HepG2 (cell line): ENCODE results near the gene ZFAND3. TPM values are rescaled to one million over a fixed set of nuclear protein-coding genes. Genes with fewer than 3 reads are reported as not detected.

Experiments
- CREM ChIP-seq, 2 experiments: sonication (generic) in 1 of 2; formaldehyde crosslinking in 1 of 2; IDR thresholded peaks; 2 replicates each; pipeline versions ENCODE4 v1.4.0 to v1.6.1; 2016 to 2020; ENCODE audit warnings: antibody characterized with exemption in 1 of 2, mild to moderate bottlenecking in 1 of 2, missing genetic modification reagents in 1 of 2
- DNMT1 ChIP-seq: sonication (generic); formaldehyde crosslinking; IDR thresholded peaks from 2 replicates; pipeline ENCODE4 v1.5.1; 2020; ENCODE audit warnings: mild to moderate bottlenecking, missing genetic modification reagents
- HOXA7 ChIP-seq: sonication (generic); formaldehyde crosslinking; IDR thresholded peaks from 2 replicates; pipeline ENCODE4 v1.8.1; 2022; ENCODE audit warnings: mild to moderate bottlenecking, missing genetic modification reagents, moderate library complexity
- KAT8 ChIP-seq: IDR thresholded peaks from 2 replicates; pipeline ENCODE4 v1.6.1; 2016; ENCODE audit warnings: missing genetic modification reagents, missing compliant biosample characterization
- KLF12 ChIP-seq: sonication (generic); formaldehyde crosslinking; IDR thresholded peaks from 2 replicates; pipeline ENCODE4 v1.4.0; 2020; ENCODE audit warnings: missing genetic modification reagents, borderline replicate concordance
- MAFK ChIP-seq, 2 experiments: IDR thresholded peaks in 1 of 2; conservative IDR thresholded peaks in 1 of 2; 2 replicates each; pipeline ENCODE4 v1.6.1; 2011; ENCODE audit warnings: improper control_type of control experiment in 2 of 2, low read length in 2 of 2
- PHF20 ChIP-seq: sonication (generic); formaldehyde crosslinking; IDR thresholded peaks from 2 replicates; pipeline ENCODE4 v1.5.0; 2020; ENCODE audit warnings: mild to moderate bottlenecking, missing genetic modification reagents
- RBM39 ChIP-seq: fragments of 200-400 bp; formaldehyde crosslinking; IDR thresholded peaks from one replicate; pipeline ENCODE4 v1.6.1; 2018; ENCODE audit warnings: antibody characterized with exemption, mild to moderate bottlenecking, low read depth, low read length; ENCODE audit not compliant: poor library complexity, severe bottlenecking
- SMAD3 ChIP-seq: sonication (generic); formaldehyde crosslinking; IDR thresholded peaks from 2 replicates; pipeline ENCODE4 v1.4.0; 2020; ENCODE audit warnings: missing genetic modification reagents
- SSRP1 ChIP-seq: IDR thresholded peaks from 2 replicates; pipeline ENCODE4 v1.6.1; 2016; ENCODE audit warnings: control low read depth
- TAF1 ChIP-seq: sonication (generic); formaldehyde crosslinking; IDR thresholded peaks from 2 replicates; pipeline ENCODE4 v1.4.0; 2020; ENCODE audit warnings: missing genetic modification reagents
- TCF7L2 ChIP-seq: IDR thresholded peaks from 2 replicates; pipeline ENCODE4 v1.6.1; 2011; ENCODE audit warnings: mild to moderate bottlenecking, low read depth, low read length, moderate library complexity
- ZFAT ChIP-seq: sonication (generic); formaldehyde crosslinking; conservative IDR thresholded peaks from 2 replicates; pipeline ENCODE4 v1.8.1; 2023; ENCODE audit warnings: missing genetic modification reagents, inconsistent platforms
- ZFP37 ChIP-seq: sonication (generic); formaldehyde crosslinking; IDR thresholded peaks from 2 replicates; pipeline ENCODE4 v1.4.0; 2020; ENCODE audit warnings: missing genetic modification reagents, borderline replicate concordance
- ZIK1 ChIP-seq: sonication (generic); formaldehyde crosslinking; IDR thresholded peaks from 2 replicates; pipeline ENCODE4 v1.5.0; 2020; ENCODE audit warnings: mild to moderate bottlenecking, low read depth, missing genetic modification reagents, borderline replicate concordance
- ZMYM4 ChIP-seq: sonication (generic); formaldehyde crosslinking; IDR thresholded peaks from 2 replicates; pipeline ENCODE4 v1.8.1; 2023; ENCODE audit warnings: mild to moderate bottlenecking, missing genetic modification reagents
- ZNF17 ChIP-seq: sonication (generic); formaldehyde crosslinking; IDR thresholded peaks from 2 replicates; pipeline ENCODE4 v1.5.0; 2020; ENCODE audit warnings: mild to moderate bottlenecking, missing genetic modification reagents
- ZNF282 ChIP-seq: fragments of 450-650 bp; IDR thresholded peaks from 2 replicates; pipeline ENCODE4 v1.6.1; 2018; ENCODE audit not compliant: partially characterized antibody
- ZNF614 ChIP-seq: IDR thresholded peaks from 2 replicates; pipeline ENCODE4 v1.6.1; 2018; ENCODE audit warnings: missing biosample characterization, missing genetic modification reagents, inconsistent platforms, borderline replicate concordance
- ZNF616 ChIP-seq: sonication (generic); formaldehyde crosslinking; IDR thresholded peaks from 2 replicates; pipeline ENCODE4 v1.5.0; 2020; ENCODE audit warnings: low read depth, mild to moderate bottlenecking, missing genetic modification reagents
- ZNF644 ChIP-seq: IDR thresholded peaks from 2 replicates; pipeline ENCODE4 v1.6.1; 2016; ENCODE audit warnings: low read depth
- ZNF724P ChIP-seq: sonication (generic); formaldehyde crosslinking; IDR thresholded peaks from 2 replicates; pipeline ENCODE4 v1.8.0; 2022; ENCODE audit warnings: missing genetic modification reagents, borderline replicate concordance
- ZSCAN12 ChIP-seq: sonication (generic); formaldehyde crosslinking; IDR thresholded peaks from 2 replicates; pipeline ENCODE4 v1.9.0; 2021; ENCODE audit warnings: mild to moderate bottlenecking, missing genetic modification reagents
- ZSCAN5A ChIP-seq: sonication (generic); formaldehyde crosslinking; IDR thresholded peaks from 2 replicates; pipeline ENCODE4 v1.8.0; 2022; ENCODE audit warnings: mild to moderate bottlenecking, missing genetic modification reagents, borderline replicate concordance
- ZSCAN9 ChIP-seq: IDR thresholded peaks from 2 replicates; pipeline ENCODE4 v1.6.1; 2016; ENCODE audit warnings: borderline replicate concordance
- polyA plus RNA-seq, 8 experiments: library from polyadenylated mRNA; depleted of rRNA in 3 of 8; stranded (reverse) in 7 of 8; unstranded in 1 of 8; fragments of >200 nt; fragmentation: Illumina TruSeq in 4 of 8; extraction: Trizol in 4 of 8; gene quantifications; 2 replicates each; pipeline versions ENCODE4 v1.2.1 to v1.2.3, GENCODE V29; 2011 to 2016; ENCODE audit warnings: low read depth in 4 of 8, missing spikeins in 1 of 8, mixed read lengths in 1 of 8; ENCODE audit not compliant: insufficient read depth in 1 of 8
- total RNA-seq, 5 experiments: library from RNA; depleted of rRNA; stranded (reverse); fragments of >200 nt; fragmentation: Illumina TruSeq; extraction: Trizol; gene quantifications; 2 replicates each; pipeline ENCODE4 v1.2.3, GENCODE V29; 2016; ENCODE audit warnings: low read depth in 1 of 5
- TF ChIP-seq, protein P1 (sequence below): sonication (generic); formaldehyde crosslinking; IDR thresholded peaks from 2 replicates; pipeline ENCODE4 v1.4.0; 2020; ENCODE audit warnings: missing genetic modification reagents

ZFAND3 gene
- total and polyA plus RNA-seq, 2 of the 13 experiments (the other 11 are each of a cell fraction or from before 2014, with no cell fraction given) = 16.4 to 17.1 TPM

DNA sequence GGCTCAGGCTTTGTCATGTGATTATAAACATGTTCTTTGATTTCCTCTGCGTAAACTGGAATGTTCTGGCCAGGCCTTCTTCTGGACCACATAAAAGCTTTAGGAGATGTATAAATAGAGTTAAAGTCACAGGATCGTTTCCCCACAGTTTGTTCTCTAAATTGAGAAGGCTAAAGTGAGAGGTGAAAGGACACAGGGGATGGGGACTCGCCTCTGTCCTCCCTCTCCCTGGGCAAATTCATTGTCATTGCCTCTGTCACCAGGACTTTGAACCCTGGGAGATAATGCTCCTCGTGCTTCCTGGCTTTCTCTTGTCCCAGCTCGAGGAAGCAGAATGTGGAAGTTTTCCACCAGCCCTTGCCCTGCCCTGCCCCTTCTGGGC is 20.3 kb upstream of the ZFAND3 start (continued):
- TF ChIP-seq HOXA7 (no peak), ZIK1 (CRISPR knock-in tag) (0 out of 2 replicates have a peak, but pooled peaks have one; percentile 32), SSRP1 (CRISPR knock-in tag) (peak; percentile 37; the same call in 1 of the 2 replicates), PHF20 (CRISPR knock-in tag) (no peak), ZNF282 (no peak), ZNF724P (CRISPR knock-in tag) (0 out of 2 replicates have a peak, but pooled peaks have one; percentile 40), ZSCAN9 (CRISPR knock-in tag) (peak; percentile 79; the same call in 1 of the 2 replicates), MAFK (conservative IDR thresholded peaks at IDR 0.05 in 1 of 2, IDR thresholded peaks at IDR 0.05 in 1 of 2; ENCODE audit: low read length in 2 of 2) (no peak), ZFP37 (CRISPR knock-in tag) (0 out of 2 replicates have a peak, but pooled peaks have one; percentile 63), TAF1 (peak; percentile 40; the same call in 1 of the 2 replicates), TCF7L2 (no peak), ZFAT (CRISPR knock-in tag) (no peak), ZSCAN12 (no peak), ZSCAN5A (CRISPR knock-in tag) (0 out of 2 replicates have a peak, but pooled peaks have one; percentile 62), SMAD3 (CRISPR knock-in tag) (peak; percentile 88), ZNF644 (CRISPR knock-in tag) (peak; percentile 77), CREM (IDR thresholded peaks at IDR 0.05) (peak; percentile 60; the same call in 1 of the 2 replicates), CREM (CRISPR knock-in tag; IDR thresholded peaks at IDR 0.05) (no peak), DNMT1 (CRISPR knock-in tag) (no peak), KAT8 (peak; percentile 76; the same call in 1 of the 2 replicates), ZMYM4 (CRISPR knock-in tag) (peak; percentile 91), ZNF616 (CRISPR knock-in tag) (no peak), RBM39 (no peak), ZNF614 (CRISPR knock-in tag) (peak; percentile 92), KLF12 (CRISPR knock-in tag) (no peak; the same call in 1 of the 2 replicates), ZNF17 (CRISPR knock-in tag) (no peak)
- TF ChIP-seq, protein P1, sequence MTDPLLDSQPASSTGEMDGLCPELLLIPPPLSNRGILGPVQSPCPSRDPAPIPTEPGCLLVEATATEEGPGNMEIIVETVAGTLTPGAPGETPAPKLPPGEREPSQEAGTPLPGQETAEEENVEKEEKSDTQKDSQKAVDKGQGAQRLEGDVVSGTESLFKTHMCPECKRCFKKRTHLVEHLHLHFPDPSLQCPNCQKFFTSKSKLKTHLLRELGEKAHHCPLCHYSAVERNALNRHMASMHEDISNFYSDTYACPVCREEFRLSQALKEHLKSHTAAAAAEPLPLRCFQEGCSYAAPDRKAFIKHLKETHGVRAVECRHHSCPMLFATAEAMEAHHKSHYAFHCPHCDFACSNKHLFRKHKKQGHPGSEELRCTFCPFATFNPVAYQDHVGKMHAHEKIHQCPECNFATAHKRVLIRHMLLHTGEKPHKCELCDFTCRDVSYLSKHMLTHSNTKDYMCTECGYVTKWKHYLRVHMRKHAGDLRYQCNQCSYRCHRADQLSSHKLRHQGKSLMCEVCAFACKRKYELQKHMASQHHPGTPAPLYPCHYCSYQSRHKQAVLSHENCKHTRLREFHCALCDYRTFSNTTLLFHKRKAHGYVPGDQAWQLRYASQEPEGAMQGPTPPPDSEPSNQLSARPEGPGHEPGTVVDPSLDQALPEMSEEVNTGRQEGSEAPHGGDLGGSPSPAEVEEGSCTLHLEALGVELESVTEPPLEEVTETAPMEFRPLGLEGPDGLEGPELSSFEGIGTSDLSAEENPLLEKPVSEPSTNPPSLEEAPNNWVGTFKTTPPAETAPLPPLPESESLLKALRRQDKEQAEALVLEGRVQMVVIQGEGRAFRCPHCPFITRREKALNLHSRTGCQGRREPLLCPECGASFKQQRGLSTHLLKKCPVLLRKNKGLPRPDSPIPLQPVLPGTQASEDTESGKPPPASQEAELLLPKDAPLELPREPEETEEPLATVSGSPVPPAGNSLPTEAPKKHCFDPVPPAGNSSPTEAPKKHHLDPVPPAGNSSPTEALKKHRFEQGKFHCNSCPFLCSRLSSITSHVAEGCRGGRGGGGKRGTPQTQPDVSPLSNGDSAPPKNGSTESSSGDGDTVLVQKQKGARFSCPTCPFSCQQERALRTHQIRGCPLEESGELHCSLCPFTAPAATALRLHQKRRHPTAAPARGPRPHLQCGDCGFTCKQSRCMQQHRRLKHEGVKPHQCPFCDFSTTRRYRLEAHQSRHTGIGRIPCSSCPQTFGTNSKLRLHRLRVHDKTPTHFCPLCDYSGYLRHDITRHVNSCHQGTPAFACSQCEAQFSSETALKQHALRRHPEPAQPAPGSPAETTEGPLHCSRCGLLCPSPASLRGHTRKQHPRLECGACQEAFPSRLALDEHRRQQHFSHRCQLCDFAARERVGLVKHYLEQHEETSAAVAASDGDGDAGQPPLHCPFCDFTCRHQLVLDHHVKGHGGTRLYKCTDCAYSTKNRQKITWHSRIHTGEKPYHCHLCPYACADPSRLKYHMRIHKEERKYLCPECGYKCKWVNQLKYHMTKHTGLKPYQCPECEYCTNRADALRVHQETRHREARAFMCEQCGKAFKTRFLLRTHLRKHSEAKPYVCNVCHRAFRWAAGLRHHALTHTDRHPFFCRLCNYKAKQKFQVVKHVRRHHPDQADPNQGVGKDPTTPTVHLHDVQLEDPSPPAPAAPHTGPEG (CRISPR knock-in tag) = no peak
